GM19463 (cell line): ENCODE results near the gene ANKRD34A.
A peak's percentile ranks its signal among the peaks of the same experiment; 100 is the strongest.
"Not testable (repeated sequence)": the region's sequence is repeated elsewhere in the genome, so short reads cannot be mapped to it uniquely, and the experiment has no call there.

Experiments
- ATAC-seq: cut with Tn5 transposase; IDR thresholded peaks from one replicate; pipeline ENCODE4 v1.9.1; 2021; ENCODE audit warnings: mild to moderate bottlenecking, moderate library complexity; ENCODE audit not compliant: unreplicated experiment

Gene ANKRD34A

GRCh38 chr1:145949219-145949618 lies 15.2 kb downstream of the ANKRD34A start:
- ATAC-seq, result no peak

GRCh38 chr1:145947551-145947950 lies 16.8 kb downstream of the ANKRD34A start:
- ATAC-seq, result no peak

DNA sequence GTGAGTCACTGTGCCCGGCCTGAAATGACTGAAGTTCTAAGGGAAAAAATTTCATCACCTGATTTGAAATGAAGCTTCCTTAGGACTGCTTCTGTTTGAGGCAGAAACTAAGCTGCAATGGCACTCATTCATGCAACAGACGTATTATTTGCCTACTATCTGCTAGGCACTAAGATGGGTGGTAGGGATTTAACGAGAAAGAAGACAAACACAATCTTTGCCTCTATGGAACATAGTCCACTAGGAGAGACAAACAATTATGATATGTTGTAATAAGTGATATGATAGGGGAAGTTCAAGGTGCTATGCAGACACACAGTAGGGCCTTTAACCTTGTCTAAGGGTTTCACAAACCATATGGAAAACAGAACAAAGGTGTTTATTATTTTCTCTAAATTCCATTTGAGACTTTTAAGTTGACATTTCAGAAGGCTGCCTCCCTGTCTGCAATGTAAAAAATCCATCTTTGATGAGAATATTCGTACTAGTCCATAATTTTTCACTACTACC lies 17.8 kb downstream of the ANKRD34A start:
- ATAC-seq, result no peak

DNA sequence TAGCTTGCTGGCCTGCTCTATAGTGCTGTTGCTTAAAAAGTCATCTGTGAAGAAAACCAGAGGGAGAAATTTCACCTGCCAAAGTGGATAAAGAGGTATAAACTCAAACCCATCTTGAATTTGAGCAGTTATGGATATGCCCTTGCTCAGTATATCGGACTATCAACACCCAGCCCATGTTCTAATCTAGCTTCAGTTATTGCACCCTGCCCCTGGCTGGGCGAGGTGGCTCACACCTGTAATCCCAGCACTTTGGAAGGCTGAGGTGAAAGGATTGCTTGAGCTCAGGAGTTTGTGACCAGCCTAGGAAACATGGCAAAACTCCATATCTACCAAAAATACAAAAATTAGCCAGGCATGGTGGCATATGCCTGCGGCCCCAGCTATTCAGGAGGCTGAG lies 19.8 kb downstream of the ANKRD34A start:
- no peak for ATAC-seq

DNA sequence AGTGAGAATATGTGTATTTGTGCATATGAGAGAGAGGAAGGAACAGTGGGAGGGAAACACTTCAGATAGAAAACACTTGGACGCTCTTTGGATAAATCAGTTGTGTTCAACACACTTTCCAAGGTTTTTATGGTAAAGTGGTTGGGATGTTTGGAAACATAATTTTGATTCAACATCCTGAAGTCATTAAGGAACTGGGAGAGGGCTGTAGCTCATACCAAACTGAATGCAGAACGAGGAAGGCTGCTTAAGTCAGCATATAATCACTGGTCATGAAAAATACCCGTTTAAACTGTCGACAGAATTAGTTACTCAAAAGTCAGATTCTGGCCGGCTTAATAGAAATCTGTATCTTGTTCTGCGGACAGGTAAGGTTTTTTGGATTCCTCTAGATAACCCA lies 21.5 kb downstream of the ANKRD34A start:
- no peak for ATAC-seq

DNA sequence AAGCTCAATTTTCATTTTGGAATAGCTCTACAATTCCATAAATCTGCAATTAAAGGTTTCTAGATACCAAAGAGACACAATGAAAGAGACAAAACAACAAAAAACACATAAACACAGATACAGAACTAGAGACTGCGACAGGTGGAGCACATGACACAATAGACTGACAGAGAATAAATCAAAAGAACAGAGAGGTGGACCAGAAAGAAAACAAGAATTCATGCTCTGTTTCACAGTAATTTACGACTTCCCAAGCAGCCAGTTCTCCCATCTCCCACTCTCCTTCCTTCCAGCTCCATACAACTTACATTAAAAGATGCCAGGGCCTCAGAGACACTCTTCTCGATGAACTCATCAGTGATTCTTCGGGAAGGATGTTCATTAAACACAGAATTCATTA lies 22.0 kb downstream of the ANKRD34A start:
- ATAC-seq, result no peak

GRCh38 chr1:145937436-145937835 lies 26.9 kb downstream of the ANKRD34A start:
- no peak for ATAC-seq

GRCh38 chr1:145936247-145936646 lies 28.1 kb downstream of the ANKRD34A start:
- ATAC-seq, result no peak

- ATAC-seq, result no peak
These were observed 28.7 kb downstream of the ANKRD34A start for GRCh38 chr1:145935708-145936107.

- ATAC-seq, result not testable (repeated sequence)
These were observed 31.8 kb downstream of the ANKRD34A start for GRCh38 chr1:145932522-145933009.

DNA sequence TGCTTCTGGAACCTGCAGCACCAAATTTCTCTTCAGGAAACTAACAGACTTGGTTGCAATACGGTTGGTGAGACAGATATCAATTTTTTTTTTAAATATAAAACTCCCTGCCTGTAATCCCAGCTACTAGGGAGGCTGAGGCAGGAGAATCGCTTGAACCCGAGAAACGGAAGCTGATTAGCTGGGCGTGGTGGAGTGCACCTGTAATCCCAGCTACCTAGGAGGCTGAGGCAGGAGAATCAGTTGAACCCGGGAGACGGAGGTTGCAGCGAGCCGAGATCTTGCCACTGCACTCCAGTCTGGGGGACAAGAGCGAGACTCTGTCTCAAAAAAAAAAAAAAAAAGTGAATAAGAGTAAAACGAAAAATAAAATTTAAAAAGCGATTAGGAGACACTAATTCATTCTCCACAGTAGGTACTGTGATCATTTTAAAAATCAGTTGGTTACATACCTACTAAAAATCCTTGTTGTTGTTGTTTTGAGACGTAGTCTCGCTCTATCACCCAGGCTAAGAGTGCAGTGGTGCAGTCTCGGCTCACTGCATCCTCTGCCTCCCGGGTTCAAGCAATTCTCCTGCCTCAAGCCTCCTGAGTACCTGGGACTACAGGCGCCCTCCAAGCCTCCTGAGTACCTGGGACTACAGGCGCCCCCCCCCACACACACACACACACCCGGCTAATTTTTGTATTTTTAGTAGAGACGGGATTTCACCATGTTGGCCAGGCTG lies 36.3 kb downstream of the ANKRD34A start:
- ATAC-seq, result no peak

DNA sequence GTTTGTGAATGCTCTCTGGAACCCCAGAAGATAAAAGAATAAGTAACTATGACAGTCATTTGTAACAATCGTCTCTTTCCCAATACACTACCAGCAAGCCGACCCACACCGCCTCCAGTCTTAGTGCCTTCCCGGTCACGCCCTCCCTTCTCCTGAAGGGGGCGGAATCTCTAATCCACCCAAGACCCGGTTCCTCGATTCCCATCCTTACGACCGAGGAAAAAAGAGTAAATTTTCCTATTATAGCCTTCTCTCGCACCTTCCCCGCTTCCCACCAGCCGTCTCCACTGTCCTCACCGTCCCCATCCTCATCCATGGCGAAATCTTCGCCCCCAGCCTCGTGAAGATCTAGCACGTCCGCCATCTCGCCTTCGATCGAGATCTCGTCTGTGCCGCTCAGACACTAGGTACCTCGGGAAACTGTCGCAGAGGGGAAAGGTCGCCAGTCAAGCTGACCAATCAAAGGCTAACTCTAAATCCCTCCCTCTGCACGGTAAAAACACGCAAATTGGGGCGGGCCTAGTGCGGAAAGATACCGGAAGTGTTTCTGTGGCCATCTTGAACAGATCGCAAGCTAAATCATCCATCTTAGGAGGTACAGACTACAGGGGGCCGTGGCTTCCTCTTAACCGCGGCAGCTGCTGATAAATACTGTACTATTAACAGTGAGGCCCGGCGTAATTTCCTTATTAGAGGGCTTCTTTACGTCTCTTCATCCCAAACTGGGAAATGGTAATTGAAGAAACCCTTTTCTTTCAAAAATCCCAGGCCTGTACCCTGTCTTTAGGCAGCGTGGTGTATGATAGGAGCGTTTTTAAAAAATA lies 37.1 kb downstream of the ANKRD34A start, which contains the start of gene RBM8A:
RBM8A (minus strand) TSS at position 422 of the 824 bp plus-strand sequence; CDS start at position 364, 58 bp downstream.
- ATAC-seq, result peak; percentile 96

- ATAC-seq, result no peak
These were observed 37.7 kb downstream of the ANKRD34A start for GRCh38 chr1:145926686-145927062.

GRCh38 chr1:145922266-145922665 lies 42.1 kb downstream of the ANKRD34A start:
- ATAC-seq, result no peak

DNA sequence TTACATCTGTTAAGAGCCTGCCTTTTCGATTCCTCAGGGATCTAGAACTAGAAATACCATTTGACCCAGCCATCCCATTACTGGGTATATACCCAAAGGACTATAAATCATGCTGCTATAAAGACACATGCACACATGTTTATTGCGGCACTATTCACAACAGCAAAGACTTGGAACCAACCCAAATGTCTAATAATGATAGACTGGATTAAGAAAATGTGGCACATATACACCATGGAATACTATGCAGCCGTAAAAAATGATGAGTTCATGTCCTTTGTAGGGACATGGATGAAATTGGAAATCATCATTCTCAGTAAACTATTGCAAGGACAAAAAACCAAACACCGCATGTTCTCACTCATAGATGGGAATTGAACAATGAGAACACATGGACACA lies 44.1 kb downstream of the ANKRD34A start:
- not testable (repeated sequence) for ATAC-seq

DNA sequence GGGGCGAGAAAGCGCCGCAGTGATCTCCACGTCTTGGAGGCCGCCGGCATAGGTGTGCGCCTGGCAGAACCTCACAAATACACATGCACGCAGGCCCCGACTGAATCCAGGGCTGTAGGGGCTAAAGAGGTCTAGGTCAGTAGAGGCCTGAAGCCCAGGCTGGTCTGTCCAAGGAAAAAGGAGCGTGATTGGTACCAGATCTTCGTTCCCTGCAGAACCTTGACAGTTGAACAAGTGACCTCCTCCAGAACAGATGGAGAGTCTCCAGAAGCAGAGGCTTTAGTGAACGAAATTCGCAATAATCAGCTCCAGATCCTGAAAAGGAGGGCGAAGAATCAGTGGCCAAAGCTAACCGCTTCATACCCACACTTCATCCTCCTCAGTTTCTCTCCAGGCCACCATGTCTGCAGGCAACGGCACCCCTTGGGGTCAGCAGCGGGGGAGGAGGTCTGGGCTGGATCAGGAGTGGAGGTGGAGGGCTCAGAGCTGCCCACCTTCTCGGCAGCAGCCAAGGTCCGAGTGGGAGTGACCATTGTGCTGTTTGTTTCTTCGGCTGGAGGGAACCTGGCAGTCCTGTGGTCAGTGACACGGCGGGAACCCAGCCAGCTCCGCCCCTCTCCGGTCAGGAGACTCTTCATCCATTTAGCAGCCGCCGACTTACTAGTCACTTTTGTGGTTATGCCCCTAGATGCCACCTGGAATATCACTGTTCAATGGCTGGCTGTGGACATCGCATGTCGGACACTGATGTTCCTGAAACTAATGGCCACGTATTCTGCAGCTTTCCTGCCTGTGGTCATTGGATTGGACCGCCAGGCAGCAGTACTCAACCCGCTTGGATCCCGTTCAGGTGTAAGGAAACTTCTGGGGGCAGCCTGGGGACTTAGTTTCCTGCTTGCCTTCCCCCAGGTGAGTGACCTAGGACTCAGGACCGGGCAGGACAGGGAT lies 45.1 kb downstream of the ANKRD34A start:
- ATAC-seq, result no peak

- peak; percentile 87 for ATAC-seq
These were observed 46.0 kb downstream of the ANKRD34A start, which contains the start of gene PEX11B for GRCh38 chr1:145918144-145918991. Gene PEX11B (minus strand): TSS chr1:145918717. CDS start chr1:145918688, 29 bp downstream.

- no peak for ATAC-seq
These were observed 46.8 kb downstream of the ANKRD34A start for GRCh38 chr1:145917595-145917994.

DNA sequence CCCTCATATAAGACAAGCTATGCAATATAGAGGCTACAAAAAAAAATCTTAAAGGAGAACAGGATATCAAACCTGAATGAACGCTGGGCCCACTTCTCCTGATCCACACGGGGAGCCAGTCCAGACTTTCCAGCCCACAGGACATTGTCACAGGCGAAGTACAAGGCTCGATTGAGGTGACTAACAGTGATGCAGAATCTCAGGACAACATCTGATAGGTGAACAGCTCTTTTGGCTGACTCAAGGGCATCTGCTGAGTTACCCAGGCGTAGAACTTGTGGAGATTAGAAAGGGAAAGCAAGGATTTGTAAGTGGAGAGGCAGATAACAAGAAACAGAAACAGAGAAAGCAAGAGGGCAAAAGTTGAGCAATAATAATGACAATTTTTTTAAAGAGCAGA lies 47.6 kb downstream of the ANKRD34A start:
- no peak for ATAC-seq
